H9 (cell line): ENCODE measurements around the gene CLIC6. TPM values are rescaled to one million over a fixed set of nuclear protein-coding genes. Genes with fewer than 3 reads are reported as not detected.

Experiments used
- DNase-seq: peaks from one replicate; pipeline ENCODE4 v3.0.0-alpha.2; 2017
- H2AFZ ChIP-seq: one replicate; pipeline ENCODE4 v1.6.1; 2013; ENCODE audit warnings: mild to moderate bottlenecking, low read length, control low read depth, moderate library complexity
- H2AK5ac ChIP-seq: 2 replicates; pipeline ENCODE4 v1.6.1; 2013; ENCODE audit warnings: low read length, control low read depth, mixed read lengths; ENCODE audit not compliant: insufficient read length
- H2BK120ac ChIP-seq: one replicate; pipeline ENCODE4 v1.6.1; 2013; ENCODE audit warnings: low read depth, mild to moderate bottlenecking, low read length, control low read depth, inconsistent platforms; ENCODE audit not compliant: poor library complexity, severe bottlenecking
- H2BK12ac ChIP-seq: 2 replicates; pipeline ENCODE4 v1.6.1; 2013; ENCODE audit warnings: low read length, control low read depth, mixed read lengths, low read depth; ENCODE audit not compliant: insufficient read length
- H2BK15ac ChIP-seq: 2 replicates; pipeline ENCODE4 v1.6.1; 2013; ENCODE audit warnings: low read depth, low read length, control low read depth
- H2BK20ac ChIP-seq: one replicate; pipeline ENCODE4 v1.6.1; 2013; ENCODE audit warnings: low read depth, mild to moderate bottlenecking, low read length, control low read depth, inconsistent platforms; ENCODE audit not compliant: poor library complexity, severe bottlenecking
- H2BK5ac ChIP-seq: 2 replicates; pipeline ENCODE4 v1.6.1; 2013; ENCODE audit warnings: low read length, control low read depth, mixed read lengths; ENCODE audit not compliant: insufficient read length
- H3K14ac ChIP-seq: 2 replicates; pipeline ENCODE4 v1.6.1; 2013; ENCODE audit warnings: low read length, control low read depth; ENCODE audit not compliant: insufficient read depth
- H3K18ac ChIP-seq: 2 replicates; pipeline ENCODE4 v1.6.1; 2013; ENCODE audit warnings: low read depth, mild to moderate bottlenecking, mixed read lengths, low read length, control low read depth; ENCODE audit not compliant: insufficient read length
- H3K23ac ChIP-seq: 2 replicates; pipeline ENCODE4 v1.6.1; 2013; ENCODE audit warnings: low read length, control low read depth, mixed read lengths, low read depth; ENCODE audit not compliant: insufficient read length
- H3K23me2 ChIP-seq: 2 replicates; pipeline ENCODE4 v1.6.1; 2013; ENCODE audit warnings: low read depth, mild to moderate bottlenecking, mixed read lengths, low read length, control low read depth; ENCODE audit not compliant: insufficient read length, poor library complexity, severe bottlenecking
- H3K27ac ChIP-seq: 2 replicates; pipeline ENCODE4 v1.5.1; 2013; ENCODE audit warnings: low read length, control low read depth, mixed read lengths, low read depth; ENCODE audit not compliant: insufficient read length
- H3K27me3 ChIP-seq: 2 replicates; pipeline ENCODE4 v1.6.1; 2013; ENCODE audit warnings: low read length, control low read depth, inconsistent platforms; ENCODE audit not compliant: insufficient read depth
- H3K4ac ChIP-seq: 2 replicates; pipeline ENCODE4 v1.6.1; 2013; ENCODE audit warnings: low read depth, mild to moderate bottlenecking, control low read depth, inconsistent platforms, low read length, moderate library complexity
- H3K4me1 ChIP-seq: 2 replicates; pipeline ENCODE4 v1.6.1; 2013; ENCODE audit warnings: low read length, control low read depth, inconsistent platforms; ENCODE audit not compliant: insufficient read depth
- H3K4me2 ChIP-seq: 2 replicates; pipeline ENCODE4 v1.6.1; 2013; ENCODE audit warnings: low read length, control low read depth, mixed read lengths; ENCODE audit not compliant: insufficient read length, insufficient read depth
- H3K56ac ChIP-seq: 2 replicates; pipeline ENCODE4 v1.6.1; 2013; ENCODE audit warnings: low read depth, mild to moderate bottlenecking, mixed read lengths, low read length, control low read depth; ENCODE audit not compliant: insufficient read length
- H3K79me1 ChIP-seq: 2 replicates; pipeline ENCODE4 v1.6.1; 2013; ENCODE audit warnings: low read depth, mild to moderate bottlenecking, moderate library complexity, low read length, control low read depth, inconsistent platforms; ENCODE audit not compliant: insufficient read depth, poor library complexity, severe bottlenecking
- H3K79me2 ChIP-seq: 2 replicates; pipeline ENCODE4 v1.6.1; 2013; ENCODE audit warnings: low read length, control low read depth, inconsistent platforms; ENCODE audit not compliant: insufficient read depth
- H3K9ac ChIP-seq: 2 replicates; pipeline ENCODE4 v1.6.1; 2013; ENCODE audit warnings: low read length, control low read depth, mixed read lengths; ENCODE audit not compliant: insufficient read length; ENCODE audit errors: extremely low read depth
- H3K9me3 ChIP-seq: one replicate; pipeline ENCODE4 v1.6.1; 2013; ENCODE audit warnings: low read depth, low read length, inconsistent platforms; ENCODE audit not compliant: control insufficient read depth
- H3T11ph ChIP-seq: one replicate; pipeline ENCODE4 v1.6.1; 2013; ENCODE audit warnings: mild to moderate bottlenecking, low read length, control low read depth, inconsistent platforms
- H4K20me1 ChIP-seq: one replicate; pipeline ENCODE4 v1.6.1; 2013; ENCODE audit not compliant: control insufficient read depth, insufficient read length, insufficient read depth
- H4K5ac ChIP-seq: 2 replicates; pipeline ENCODE4 v1.6.1; 2013; ENCODE audit warnings: low read depth, mild to moderate bottlenecking, mixed read lengths, low read length, control low read depth; ENCODE audit not compliant: insufficient read length
- H4K8ac ChIP-seq: replicated peaks from 2 replicates; pipeline ENCODE4 v1.6.1; 2013; ENCODE audit warnings: low read length, control low read depth, mixed read lengths, low read depth; ENCODE audit not compliant: insufficient read length
- H4K91ac ChIP-seq: 2 replicates; pipeline ENCODE4 v1.6.1; 2013; ENCODE audit warnings: low read depth, mild to moderate bottlenecking, moderate library complexity, mixed read lengths, low read length, control low read depth; ENCODE audit not compliant: insufficient read length
- H3K27ac Mint-ChIP-seq, 3 experiments: 2 replicates in 2 of 3; 3 replicates in 1 of 3; pipeline ENCODE4 v1.8.0; 2020 to 2021; ENCODE audit warnings: mixed read lengths in 3 of 3, mild to moderate bottlenecking in 1 of 3, moderate library complexity in 1 of 3
- H3K27me3 Mint-ChIP-seq: 2 replicates; pipeline ENCODE4 v1.8.0; 2021; ENCODE audit warnings: low read depth, mild to moderate bottlenecking, moderate library complexity, mixed read lengths
- H3K36me3 Mint-ChIP-seq, 3 experiments: 2 replicates in 2 of 3; 3 replicates in 1 of 3; pipeline ENCODE4 v1.8.0; 2020 to 2021; ENCODE audit warnings: low read depth in 3 of 3, mixed read lengths in 3 of 3; ENCODE audit not compliant: insufficient read depth in 1 of 3
- H3K4me1 Mint-ChIP-seq, 2 experiments: 2 replicates each; pipeline ENCODE4 v1.8.0; 2020; ENCODE audit warnings: mixed read lengths in 2 of 2
- H3K4me3 Mint-ChIP-seq, 2 experiments: 2 replicates in 1 of 2; 3 replicates in 1 of 2; pipeline ENCODE4 v1.8.0; 2020 to 2021; ENCODE audit warnings: mild to moderate bottlenecking in 2 of 2, mixed read lengths in 2 of 2, moderate library complexity in 1 of 2
- H3K9me3 Mint-ChIP-seq, 2 experiments: 2 replicates in 1 of 2; 3 replicates in 1 of 2; pipeline ENCODE4 v1.8.0; 2020; ENCODE audit warnings: mild to moderate bottlenecking in 2 of 2, mixed read lengths in 2 of 2, moderate library complexity in 1 of 2
- WGBS: extraction: QIAGEN DNeasy Blood & Tissue Kit; methylation state at CpG from one replicate; pipeline ENCODE4 v1.1.7; 2013; ENCODE audit warnings: missing lambda C conversion rate, low lambda C conversion rate, mixed read lengths; ENCODE audit not compliant: insufficient read length; ENCODE audit errors: extremely low coverage; 5-methylcytosine and 5-hydroxymethylcytosine counted together
- total RNA-seq: library from RNA; stranded (reverse); gene quantifications from 2 replicates; pipeline ENCODE4 v1.2.1, GENCODE V29; 2021
- TF ChIP-seq, protein P1 (sequence below): fragments of 200-600 bp; sonication (generic); conservative IDR thresholded peaks from 3 replicates; pipeline ENCODE4 v1.8.0; 2021; ENCODE audit warnings: antibody characterized with exemption, mild to moderate bottlenecking

CLIC6 gene
- total RNA-seq, 1 experiment from 2014 or later = 1.3 TPM

DNA sequence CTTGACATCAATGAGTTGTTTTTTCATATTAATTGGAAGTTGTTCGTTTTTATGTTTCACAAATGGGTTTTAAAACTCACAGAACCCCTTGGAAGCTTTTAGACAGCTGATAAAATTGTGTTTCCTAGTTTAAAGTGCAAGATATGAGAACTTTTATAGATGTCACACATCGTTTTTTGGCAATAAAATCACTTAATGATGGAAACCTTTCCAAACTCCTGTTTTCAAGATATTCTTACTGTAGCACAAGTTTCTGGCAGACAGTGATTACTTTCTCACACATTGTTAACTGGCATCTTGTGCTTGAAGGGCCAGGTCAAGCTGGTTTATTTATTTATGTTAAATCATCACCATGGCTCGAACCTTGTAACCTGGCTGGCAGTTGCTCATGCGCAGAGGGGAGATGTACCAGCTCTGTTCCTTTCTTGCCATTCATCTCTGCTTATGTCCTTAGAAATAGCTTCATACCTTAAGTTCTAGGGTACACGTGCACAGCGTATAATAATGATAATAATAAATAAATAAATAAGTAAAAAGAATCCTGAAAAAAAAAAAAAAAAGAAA is 43.7 kb upstream of the CLIC6 start:
- no peak overlapping the region for H2AFZ ChIP-seq
- WGBS = no CpG with 5 or more reads among the region's 6 CpGs
- H3K9ac ChIP-seq = no peak overlapping the region
- Mint-ChIP-seq H3K36me3 (no peaks in the 10 kb centered on the region; a peak in 1 of 7 replicates), H3K27me3 (peaks cover 12% of the 10 kb centered on the region), H3K4me3 (no peak overlapping the region), H3K4me1 (no peaks in the 10 kb centered on the region), H3K9me3 (no peaks in the 10 kb centered on the region), H3K27ac (no peak overlapping the region)
- H3K14ac ChIP-seq = no peak overlapping the region
- H3K23me2 ChIP-seq = no peaks in the 10 kb centered on the region
- no peak overlapping the region for H2AK5ac ChIP-seq
- H3K4ac ChIP-seq = no peak overlapping the region
- no peaks in the 10 kb centered on the region for H3K27me3 ChIP-seq
- H2BK15ac ChIP-seq = no peak overlapping the region
- H4K20me1 ChIP-seq = no peaks in the 10 kb centered on the region
- no peak overlapping the region for H4K5ac ChIP-seq
- H2BK5ac ChIP-seq = no peak overlapping the region
- no peaks in the 10 kb centered on the region for H3K79me1 ChIP-seq
- no peaks in the 10 kb centered on the region for H3K4me1 ChIP-seq
- H3K79me2 ChIP-seq = no peaks in the 10 kb centered on the region
- H4K8ac ChIP-seq = no peak overlapping the region
- H2BK20ac ChIP-seq = no peak overlapping the region
- no peak overlapping the region for H3K56ac ChIP-seq
- no peak overlapping the region for H2BK12ac ChIP-seq
- no peak overlapping the region for H3T11ph ChIP-seq
- H3K27ac ChIP-seq = no peak overlapping the region
- no peak overlapping the region for H3K4me2 ChIP-seq
- TF ChIP-seq, protein P1, sequence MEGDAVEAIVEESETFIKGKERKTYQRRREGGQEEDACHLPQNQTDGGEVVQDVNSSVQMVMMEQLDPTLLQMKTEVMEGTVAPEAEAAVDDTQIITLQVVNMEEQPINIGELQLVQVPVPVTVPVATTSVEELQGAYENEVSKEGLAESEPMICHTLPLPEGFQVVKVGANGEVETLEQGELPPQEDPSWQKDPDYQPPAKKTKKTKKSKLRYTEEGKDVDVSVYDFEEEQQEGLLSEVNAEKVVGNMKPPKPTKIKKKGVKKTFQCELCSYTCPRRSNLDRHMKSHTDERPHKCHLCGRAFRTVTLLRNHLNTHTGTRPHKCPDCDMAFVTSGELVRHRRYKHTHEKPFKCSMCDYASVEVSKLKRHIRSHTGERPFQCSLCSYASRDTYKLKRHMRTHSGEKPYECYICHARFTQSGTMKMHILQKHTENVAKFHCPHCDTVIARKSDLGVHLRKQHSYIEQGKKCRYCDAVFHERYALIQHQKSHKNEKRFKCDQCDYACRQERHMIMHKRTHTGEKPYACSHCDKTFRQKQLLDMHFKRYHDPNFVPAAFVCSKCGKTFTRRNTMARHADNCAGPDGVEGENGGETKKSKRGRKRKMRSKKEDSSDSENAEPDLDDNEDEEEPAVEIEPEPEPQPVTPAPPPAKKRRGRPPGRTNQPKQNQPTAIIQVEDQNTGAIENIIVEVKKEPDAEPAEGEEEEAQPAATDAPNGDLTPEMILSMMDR = no peak
- no peak overlapping the region for H3K23ac ChIP-seq
- no peaks in the 10 kb centered on the region for H3K9me3 ChIP-seq
- no peak overlapping the region for H4K91ac ChIP-seq
- no peak for DNase-seq
- H3K18ac ChIP-seq = no peak overlapping the region
- H2BK120ac ChIP-seq = no peak overlapping the region
